Stomach (tissue), 4 donors: ENCODE results near the gene NECAB3.

ENCODE experiments used
- CTCF ChIP-seq, 7 experiments: fragments of 450-650 bp in 4 of 7; fragments of 200-600 bp in 3 of 7; sonication (generic) in 3 of 7; IDR thresholded peaks; one replicate each; pipeline ENCODE4 v1.5.1; 2016 to 2019; ENCODE audit warnings: antibody characterized with exemption in 7 of 7, control low read depth in 2 of 7, mild to moderate bottlenecking in 1 of 7
- EP300 ChIP-seq: sonication (generic); formaldehyde crosslinking; IDR thresholded peaks from one replicate; pipeline ENCODE4 v1.6.1; 2017; ENCODE audit warnings: antibody characterized with exemption
- POLR2A ChIP-seq, 4 donors: fragments of 450-650 bp; IDR thresholded peaks; one replicate each; pipeline ENCODE4 v1.6.1; 2016; ENCODE audit warnings: antibody characterized with exemption in 4 of 4, control low read depth in 2 of 4, mild to moderate bottlenecking in 1 of 4, moderate library complexity in 1 of 4
- POLR2AphosphoS5 ChIP-seq, 3 donors: sonication (generic); formaldehyde crosslinking; IDR thresholded peaks; one replicate each; pipeline ENCODE4 v1.6.1; 2016; ENCODE audit warnings: antibody characterized with exemption in 3 of 3

GRCh38 chr20:33667676-33668465 is 6.4 kb downstream of the NECAB3 start:
- TF ChIP-seq CTCF (IDR thresholded peaks at IDR 0.05) (peak in 5 of 7 experiments; percentile 82 to 95 (median 90)), POLR2A (IDR thresholded peaks at IDR 0.05) (no peak), EP300 (no peak), POLR2AphosphoS5 (IDR thresholded peaks at IDR 0.05) (peak in 2 of 3 donors; percentile 7 to 46)
